GM12878 (cell line): ENCODE measurements around the gene FMNL3. TPM values are rescaled to one million over a fixed set of nuclear protein-coding genes. Genes with fewer than 3 reads are reported as not detected.

ENCODE experiments used
- ATAC-seq: fragments of 200-7000 bp; cut with Tn5 transposase; 3 replicates; pipeline ENCODE4 v1.9.1; 2020; ENCODE audit warnings: mild to moderate bottlenecking, moderate library complexity
- BruUV-seq: library from RNA; stranded (reverse); fragments of 400-500 nt; replicated peaks from 2 replicates; lab custom pipeline; 2021; lab: Mats Ljungman, UMichigan
- CTCF ChIA-PET: fragments of 300-600 bp; sonication (Branson Sonifier 250); formaldehyde crosslinking; extraction: SDS; loops from one replicate; lab custom pipeline; 2021; ENCODE audit warnings: inconsistent platforms; lab: Yijun Ruan, JAX
- POLR2A ChIA-PET: fragments of 350-600 bp; formaldehyde crosslinking; extraction: SDS; loops from one replicate; lab custom pipeline; 2021; ENCODE audit warnings: inconsistent platforms; lab: Charles Lee
- RAD21 ChIA-PET: fragments of 300-600 bp; sonication (Branson Sonifier 250); formaldehyde crosslinking; loops from one replicate; lab custom pipeline; 2023; ENCODE audit warnings: antibody characterized with exemption; ENCODE audit not compliant: unreplicated experiment; lab: Charles Lee
- SMC1A ChIA-PET: fragments of 300-600 bp; sonication (Branson Sonifier 250); formaldehyde crosslinking; loops from one replicate; lab custom pipeline; 2023; ENCODE audit not compliant: unreplicated experiment, uncharacterized antibody; lab: Charles Lee
- DNase-seq: peaks from one replicate; pipeline ENCODE4 v3.0.0-alpha.2; 2011; ENCODE audit warnings: low read depth, low spot score
- FAIRE-seq: peaks from 3 replicates; lab custom pipeline; 2011; peaks lifted over from hg19 to GRCh38; lab: Jason Lieb, UNC
- H2AFZ ChIP-seq: 2 replicates; pipeline ENCODE4 v1.6.0; 2011; ENCODE audit warnings: low read depth, low read length, control low read depth; ENCODE audit not compliant: control insufficient read depth
- H3K27ac ChIP-seq: 2 replicates; pipeline ENCODE4 v1.5.1; 2011; ENCODE audit warnings: control low read depth; ENCODE audit not compliant: control insufficient read depth, insufficient read depth
- H3K27me3 ChIP-seq, 2 experiments: replicated peaks in 1 of 2; 2 replicates each; pipeline versions ENCODE4 v1.6.0 to v1.6.1; 2011; ENCODE audit warnings: low read length in 1 of 2; ENCODE audit not compliant: control insufficient read depth in 2 of 2, insufficient read depth in 2 of 2
- H3K36me3 ChIP-seq, 2 experiments: 2 replicates each; pipeline ENCODE4 v1.5.1; 2011; ENCODE audit warnings: low read length in 1 of 2; ENCODE audit not compliant: control insufficient read depth in 2 of 2, insufficient read depth in 2 of 2
- H3K4me1 ChIP-seq: 2 replicates; pipeline ENCODE4 v1.6.1; 2011; ENCODE audit warnings: mild to moderate bottlenecking, low read length, moderate library complexity, mixed read lengths; ENCODE audit not compliant: control insufficient read depth, insufficient read depth
- H3K4me2 ChIP-seq: 2 replicates; pipeline ENCODE4 v1.6.0; 2011; ENCODE audit warnings: control low read depth; ENCODE audit not compliant: control insufficient read depth, insufficient read depth
- H3K4me3 ChIP-seq: fragments of 200-600 bp; sonication (generic); 2 replicates; pipeline ENCODE4 v1.5.1; 2016
- H3K79me2 ChIP-seq: 2 replicates; pipeline ENCODE4 v1.6.0; 2011; ENCODE audit warnings: low read length; ENCODE audit not compliant: control insufficient read depth, insufficient read depth
- H3K9ac ChIP-seq: 2 replicates; pipeline ENCODE4 v1.8.0; 2011; ENCODE audit warnings: low read length, control low read depth, mixed read lengths; ENCODE audit not compliant: control insufficient read depth, insufficient read depth
- H3K9me3 ChIP-seq: replicated peaks from 3 replicates; pipeline ENCODE4 v1.5.1; 2011; ENCODE audit warnings: mild to moderate bottlenecking, low read length; ENCODE audit not compliant: control insufficient read depth, insufficient read depth
- H4K20me1 ChIP-seq: 2 replicates; pipeline ENCODE4 v1.6.0; 2011; ENCODE audit not compliant: control insufficient read depth, insufficient read depth
- CREB1 ChIP-seq: IDR thresholded peaks from 2 replicates; pipeline ENCODE4 v1.6.1; 2012; ENCODE audit warnings: low read depth, mild to moderate bottlenecking, inconsistent platforms
- IKZF1 ChIP-seq: fragments of 450-650 bp; conservative IDR thresholded peaks from 2 replicates; pipeline ENCODE4 v1.6.1; 2017; ENCODE audit warnings: antibody characterized with exemption, mild to moderate bottlenecking
- KAT2A ChIP-seq: conservative IDR thresholded peaks from 2 replicates; pipeline ENCODE4 v1.6.1; 2011; ENCODE audit warnings: low read depth, low read length; ENCODE audit not compliant: control insufficient read depth
- MLLT1 ChIP-seq: fragments of 450-650 bp; IDR thresholded peaks from 2 replicates; pipeline ENCODE4 v1.6.1; 2016; ENCODE audit warnings: mild to moderate bottlenecking
- NFYA ChIP-seq: IDR thresholded peaks from 2 replicates; pipeline ENCODE4 v1.6.1; 2011; ENCODE audit warnings: low read depth, mild to moderate bottlenecking, low read length, improper control_type of control experiment, borderline replicate concordance
- POLR2AphosphoS2 ChIP-seq: IDR thresholded peaks from 2 replicates; pipeline ENCODE4 v1.6.1; 2011; ENCODE audit warnings: low read depth, mild to moderate bottlenecking, low read length, improper control_type of control experiment, moderate library complexity
- ZNF592 ChIP-seq: fragments of 450-650 bp; IDR thresholded peaks from 2 replicates; pipeline ENCODE4 v1.6.1; 2017; ENCODE audit warnings: mild to moderate bottlenecking, moderate library complexity
- ZNF687 ChIP-seq: fragments of 450-650 bp; IDR thresholded peaks from 2 replicates; pipeline ENCODE4 v1.6.1; 2017; ENCODE audit warnings: mild to moderate bottlenecking, moderate library complexity
- WGBS: methylation state at CpG from one replicate; pipeline ENCODE4 v1.1.6; 2016; ENCODE audit warnings: low lambda C conversion rate; ENCODE audit not compliant: insufficient replicate concordance, insufficient coverage; ENCODE audit errors: missing lambda C conversion rate; 5-methylcytosine and 5-hydroxymethylcytosine counted together
- in situ Hi-C: fragments of 300-500 bp; cut with MboI; formaldehyde crosslinking; loops from 9 replicates; pipeline ENCODE4 v1.14.3; 2018; ENCODE audit warnings: mixed read lengths
- intact Hi-C: fragments of 100-400 bp; cut with micrococcal nuclease; formaldehyde crosslinking; loops from one replicate; pipeline ENCODE4 v1.14.2; 2022; ENCODE audit not compliant: unreplicated experiment
- polyA plus RNA-seq, 11 experiments: library from polyadenylated mRNA; depleted of rRNA in 4 of 11; unstranded in 6 of 11; stranded (reverse) in 5 of 11; fragments of >200 nt; fragmentation: Nextera tagmentation in 4 of 11; fragmentation: Illumina TruSeq in 1 of 11; extraction: Ambion mirVana in 4 of 11; extraction: Trizol in 1 of 11; gene quantifications; 1 replicate in 1 of 11; 2 replicates in 10 of 11; pipeline versions ENCODE4 v1.2.1 to v1.2.3, GENCODE V29; 2011 to 2016; ENCODE audit warnings: inconsistent platforms in 2 of 11, missing spikeins in 2 of 11, low read depth in 1 of 11
- total RNA-seq, 4 experiments: library from RNA; depleted of rRNA in 3 of 4; stranded (reverse); fragments of >200 nt in 3 of 4; fragmentation: Illumina TruSeq in 1 of 4; extraction: Trizol in 1 of 4; gene quantifications; 2 replicates each; pipeline versions ENCODE4 v1.2.1 to v1.2.3, GENCODE V29; 2013 to 2021

The FMNL3 gene
- total and polyA plus RNA-seq, 10 of the 15 experiments (the other 5 are each of a cell fraction or from before 2014, with no cell fraction given): 3.0 to 64.9 (median 30.9) TPM

- in situ Hi-C loops (no loop called here), intact Hi-C loops (loop anchor here (1.0 to 2.0 kb wide), 2 partner anchors 36 to 44 kb away; partner anchors contain the start of gene FMNL3)
- Histone ChIP-seq H3K4me1 (peaks cover 58% of the 10 kb centered on the region), H3K9ac (peak overlapping the region; percentile 25), H3K4me3 (peak overlapping the region; percentile 39; the same call in 1 of the 2 replicates), H3K27ac (peak overlapping the region; percentile 86), H3K79me2 (peaks cover 34% of the 10 kb centered on the region), H2AFZ (no peak overlapping the region), H3K36me3 (peaks cover 21% of the 10 kb centered on the region in 2 experiments), H3K27me3 (no peaks in the 10 kb centered on the region), H4K20me1 (no peaks in the 10 kb centered on the region), H3K4me2 (peak overlapping the region; percentile 64), H3K9me3 (no peaks in the 10 kb centered on the region)
- BruUV-seq: no TSS peak
- DNase-seq (peak; percentile 75), ATAC-seq (peak; percentile 91), FAIRE-seq (peak; percentile 83)
- ChIA-PET RAD21 (interaction anchor here (0.6 to 6.8 kb wide), 17 partner anchors 10 to 180 kb away, joined by 3 to 154 read pairs (median 4); partner anchors contain the start of genes BCDIN3D, FMNL3 and TMBIM6), CTCF (interaction anchor here (0.6 to 6.9 kb wide), 16 partner anchors 8 to 78 kb away, joined by 3 to 87 read pairs (median 4); partner anchors contain the start of genes FMNL3 and TMBIM6), POLR2A (interaction anchor here (0.6 to 6.9 kb wide), 11 partner anchors 9 to 399 kb away, joined by 3 to 106 read pairs (median 7); partner anchors contain the start of genes FMNL3, TMBIM6 and TROAP), SMC1A (interaction anchor here (0.6 to 6.1 kb wide), 20 partner anchors 9 to 665 kb away, joined by 3 to 162 read pairs (median 4); partner anchors contain the start of genes FMNL3 and PRPF40B)
- WGBS: 8% methylated on average over 5 of the region's 5 CpGs
- TF ChIP-seq POLR2AphosphoS2 (no peak), KAT2A (no peak), CREB1 (peak; percentile 70), IKZF1 (peak; percentile 96), MLLT1 (peak; percentile 42; the same call in 1 of the 2 replicates), ZNF592 (no peak), NFYA (no peak), ZNF687 (peak; percentile 85)
These were observed 44.0 kb downstream of the FMNL3 start for GRCh38 chr12:49662998-49663843.
